Neuronal stem cell (in vitro differentiated cells): Measurements from ENCODE around the gene NRM.

Experiments used
- DNase-seq: peaks from one replicate; pipeline ENCODE4 v3.0.0-alpha.2; 2013; ENCODE audit warnings: low spot score
- H2AFZ ChIP-seq: one replicate; pipeline ENCODE4 v1.6.1; 2013; ENCODE audit warnings: mild to moderate bottlenecking, low read length, inconsistent platforms
- H2AK5ac ChIP-seq: 2 replicates; pipeline ENCODE4 v1.6.1; 2013; ENCODE audit warnings: low read depth, mild to moderate bottlenecking, inconsistent platforms, low read length, moderate library complexity, mixed read lengths
- H2BK120ac ChIP-seq: 2 replicates; pipeline ENCODE4 v1.6.1; 2013; ENCODE audit warnings: low read depth, mild to moderate bottlenecking, inconsistent platforms, low read length, moderate library complexity, mixed read lengths
- H2BK12ac ChIP-seq: one replicate; pipeline ENCODE4 v1.6.1; 2013; ENCODE audit warnings: low read length, inconsistent platforms
- H2BK15ac ChIP-seq: 2 replicates; pipeline ENCODE4 v1.6.1; 2013; ENCODE audit warnings: mild to moderate bottlenecking, low read length, inconsistent platforms, mixed read lengths
- H2BK5ac ChIP-seq: one replicate; pipeline ENCODE4 v1.6.1; 2013; ENCODE audit warnings: inconsistent platforms, mild to moderate bottlenecking, low read length, moderate library complexity
- H3K14ac ChIP-seq: one replicate; pipeline ENCODE4 v1.6.1; 2013; ENCODE audit warnings: low read length, inconsistent platforms
- H3K18ac ChIP-seq: 2 replicates; pipeline ENCODE4 v1.6.1; 2013; ENCODE audit warnings: low read length, inconsistent platforms
- H3K23ac ChIP-seq: 2 replicates; pipeline ENCODE4 v1.6.1; 2013; ENCODE audit warnings: low read depth, mild to moderate bottlenecking, mixed read lengths, low read length, inconsistent platforms; ENCODE audit not compliant: poor library complexity
- H3K27ac ChIP-seq: replicated peaks from 3 replicates; pipeline ENCODE4 v1.5.1; 2013; ENCODE audit warnings: low read length, inconsistent platforms
- H3K27me3 ChIP-seq, 3 experiments: 2 replicates each; pipeline ENCODE4 v1.6.1; 2013; ENCODE audit warnings: low read length in 3 of 3, mild to moderate bottlenecking in 2 of 3, inconsistent platforms in 1 of 3, low read depth in 1 of 3, mixed read lengths in 1 of 3, moderate library complexity in 1 of 3; ENCODE audit not compliant: control insufficient read depth in 3 of 3, insufficient read depth in 3 of 3
- H3K36me3 ChIP-seq, 2 donors: replicated peaks in 1 of 2; 2 replicates each; pipeline ENCODE4 v1.6.1; 2013; ENCODE audit warnings: low read length in 2 of 2; ENCODE audit not compliant: control insufficient read depth in 2 of 2, insufficient read depth in 2 of 2
- H3K4ac ChIP-seq: 2 replicates; pipeline ENCODE4 v1.6.1; 2013; ENCODE audit warnings: inconsistent platforms, mild to moderate bottlenecking, low read length, moderate library complexity
- H3K4me1 ChIP-seq, 2 donors: 1 replicate in 1 of 2; 2 replicates in 1 of 2; pipeline ENCODE4 v1.6.1; 2013; ENCODE audit warnings: low read length in 2 of 2, low read depth in 1 of 2; ENCODE audit not compliant: control insufficient read depth in 2 of 2, insufficient read depth in 1 of 2
- H3K4me2 ChIP-seq: one replicate; pipeline ENCODE4 v1.6.1; 2013; ENCODE audit warnings: mild to moderate bottlenecking, low read length, inconsistent platforms; ENCODE audit not compliant: insufficient read depth, poor library complexity, severe bottlenecking
- H3K4me3 ChIP-seq, 2 donors: 2 replicates each; pipeline ENCODE4 v1.5.1; 2013; ENCODE audit warnings: low read length in 2 of 2, mild to moderate bottlenecking in 2 of 2, inconsistent platforms in 1 of 2, moderate library complexity in 1 of 2
- H3K79me1 ChIP-seq: one replicate; pipeline ENCODE4 v1.6.1; 2013; ENCODE audit warnings: low read depth, mild to moderate bottlenecking, inconsistent platforms, low read length, moderate library complexity
- H3K9ac ChIP-seq: one replicate; pipeline ENCODE4 v1.6.1; 2013; ENCODE audit warnings: mild to moderate bottlenecking, low read depth, low read length, inconsistent platforms; ENCODE audit not compliant: poor library complexity
- H3K9me3 ChIP-seq, 2 donors: replicated peaks in 1 of 2; 2 replicates each; pipeline versions ENCODE3 to v1.6.1; 2013; ENCODE audit warnings: low read length in 2 of 2, mild to moderate bottlenecking in 2 of 2, inconsistent platforms in 1 of 2, low read depth in 1 of 2, mixed read lengths in 1 of 2, moderate library complexity in 1 of 2; ENCODE audit not compliant: control insufficient read depth in 2 of 2, insufficient read depth in 1 of 2
- H4K8ac ChIP-seq: one replicate; pipeline ENCODE4 v1.6.1; 2013; ENCODE audit warnings: low read depth, mild to moderate bottlenecking, inconsistent platforms, low read length, moderate library complexity
- H4K91ac ChIP-seq: one replicate; pipeline ENCODE4 v1.6.1; 2013; ENCODE audit warnings: low read length, low read depth, mild to moderate bottlenecking, inconsistent platforms; ENCODE audit not compliant: poor library complexity
- WGBS, 2 donors: extraction: QIAGEN DNeasy Blood & Tissue Kit; methylation state at CpG; one replicate each; pipeline ENCODE4 v1.1.7; 2013; ENCODE audit warnings: missing lambda C conversion rate in 2 of 2, mixed read lengths in 1 of 2; ENCODE audit not compliant: insufficient read length in 2 of 2, insufficient replicate concordance in 1 of 2; ENCODE audit errors: extremely low coverage in 2 of 2; 5-methylcytosine and 5-hydroxymethylcytosine counted together

The NRM gene

DNA sequence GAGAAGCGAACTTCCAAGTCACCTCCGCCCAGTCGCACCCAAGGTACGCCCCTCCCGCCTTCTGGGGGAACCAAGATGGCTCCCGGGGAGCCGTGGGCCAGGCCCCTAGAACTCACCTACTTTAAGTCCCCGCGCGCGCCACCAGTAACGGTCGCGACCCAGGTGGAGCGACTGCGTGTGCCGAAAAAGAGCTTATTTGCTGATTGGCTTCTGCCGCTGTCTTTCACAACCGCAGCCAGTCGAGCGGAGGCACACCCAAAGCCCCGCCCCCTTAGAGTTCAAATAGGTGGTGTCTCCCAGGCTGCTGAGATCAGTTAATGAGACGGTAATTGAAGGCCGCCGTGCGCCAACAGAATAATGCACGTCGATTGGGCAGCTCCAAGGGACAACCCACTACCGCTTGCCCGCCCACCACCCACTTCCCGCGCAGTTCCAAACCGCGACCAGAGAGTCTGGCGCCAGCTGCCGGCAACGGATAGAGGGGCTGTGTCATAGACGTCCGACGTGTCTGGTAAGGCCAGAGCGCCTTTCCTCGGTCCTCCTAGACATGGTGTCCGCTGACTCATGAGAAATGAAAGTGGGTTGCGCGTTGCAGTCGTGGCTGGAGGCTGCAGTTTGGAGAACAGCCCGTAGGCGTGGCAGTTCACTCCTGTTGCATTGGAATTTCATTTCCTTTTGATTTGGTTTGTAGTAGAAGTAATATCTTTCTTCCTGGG is 26.5 kb upstream of the NRM start, which contains the start of gene MDC1:
MDC1 (minus strand) TSS at position 153 of the 716 bp plus-strand sequence. CDS start 2,106 bp downstream, outside the sequence.
- no peaks in the 10 kb centered on the region for H3K79me1 ChIP-seq
- no peak within 1 kb of the TSS for H2BK5ac ChIP-seq
- H3K36me3 ChIP-seq = peaks cover 27 to 38% of the 10 kb centered on the region in 2 donors
- no peak within 1 kb of the TSS for H3K14ac ChIP-seq
- H2BK15ac ChIP-seq = no peak within 1 kb of the TSS
- peak within 1 kb of the TSS; percentile 62 to 88 for H3K4me3 ChIP-seq
- peak within 1 kb of the TSS; percentile 83 for H3K9ac ChIP-seq
- H3K23ac ChIP-seq = peak within 1 kb of the TSS; percentile 94
- peak; percentile 99 for DNase-seq
- peak within 1 kb of the TSS; percentile 85 for H3K27ac ChIP-seq
- peak within 1 kb of the TSS; percentile 72 for H3K4me2 ChIP-seq
- no peak within 1 kb of the TSS for H2BK12ac ChIP-seq
- no peak within 1 kb of the TSS for H3K4ac ChIP-seq
- H2BK120ac ChIP-seq = no peak within 1 kb of the TSS
- no peak within 1 kb of the TSS for H2AK5ac ChIP-seq
- no peak within 1 kb of the TSS for H4K8ac ChIP-seq
- peaks cover 4 to 15% of the 10 kb centered on the region in 2 donors for H3K4me1 ChIP-seq
- no peak within 1 kb of the TSS for H4K91ac ChIP-seq
- no peaks in the 10 kb centered on the region for H3K9me3 ChIP-seq
- no peaks in the 10 kb centered on the region for H3K27me3 ChIP-seq
- peak within 1 kb of the TSS; percentile 80 for H2AFZ ChIP-seq
- no CpG with 5 or more reads among the region's 48 CpGs for WGBS, 2 donors
- peak within 1 kb of the TSS; percentile 80 for H3K18ac ChIP-seq

DNA sequence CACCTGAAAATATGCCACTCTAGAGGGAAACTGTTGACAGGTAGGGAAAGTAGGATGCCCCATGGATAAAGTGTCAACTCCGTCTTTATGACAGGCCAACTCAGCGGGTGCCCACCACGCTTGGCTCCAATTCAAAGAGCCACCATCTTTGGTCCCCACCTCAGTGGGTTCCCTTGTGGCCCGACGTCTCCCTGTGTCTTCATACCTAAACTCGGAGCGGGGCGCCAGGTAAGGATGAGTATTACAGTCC is 26.0 kb upstream of the NRM start:
- no peak for DNase-seq
- H4K91ac ChIP-seq = no peak overlapping the region
- no peak overlapping the region for H3K14ac ChIP-seq
- no peak overlapping the region for H3K4ac ChIP-seq
- H2AK5ac ChIP-seq = no peak overlapping the region
- peaks cover 30 to 38% of the 10 kb centered on the region in 2 donors for H3K36me3 ChIP-seq
- H3K4me3 ChIP-seq = peak overlapping the region; percentile 62 to 88
- peak overlapping the region; percentile 80 for H2AFZ ChIP-seq
- H3K18ac ChIP-seq = peak overlapping the region; percentile 80
- peak overlapping the region; percentile 50 for H3K9ac ChIP-seq
- WGBS, 2 donors = no CpG with 5 or more reads among the region's 8 CpGs
- H3K27ac ChIP-seq = peak overlapping the region; percentile 85
- no peak overlapping the region for H3K23ac ChIP-seq
- H2BK120ac ChIP-seq = no peak overlapping the region
- H3K4me1 ChIP-seq = peaks cover 4 to 15% of the 10 kb centered on the region in 2 donors
- no peak overlapping the region for H4K8ac ChIP-seq
- no peak overlapping the region for H2BK5ac ChIP-seq
- H2BK12ac ChIP-seq = no peak overlapping the region
- H3K4me2 ChIP-seq = peak overlapping the region; percentile 72
- no peak overlapping the region for H2BK15ac ChIP-seq
- no peaks in the 10 kb centered on the region for H3K9me3 ChIP-seq
- no peaks in the 10 kb centered on the region for H3K79me1 ChIP-seq
- H3K27me3 ChIP-seq = no peaks in the 10 kb centered on the region

DNA sequence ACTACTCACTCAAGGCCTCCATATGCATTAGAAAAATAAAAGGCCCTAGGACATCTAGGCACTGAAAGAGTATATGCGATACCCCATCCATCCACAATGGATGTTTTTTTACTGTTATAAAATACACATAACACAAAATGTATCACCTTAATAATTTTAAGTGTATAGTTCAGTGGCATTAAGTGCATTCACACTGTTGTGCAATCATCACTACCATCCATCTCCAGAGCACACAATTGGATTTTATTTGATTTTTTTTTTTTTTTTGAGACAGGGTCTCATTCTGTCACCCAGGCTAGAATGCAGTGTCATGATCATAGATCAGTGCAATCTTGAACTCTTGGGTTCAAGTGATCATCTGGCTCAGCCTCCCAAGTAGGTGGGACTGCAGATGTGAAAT is 23.5 kb upstream of the NRM start:
- no peak overlapping the region for H4K91ac ChIP-seq
- H3K4me2 ChIP-seq = no peak overlapping the region
- no peak overlapping the region for H3K23ac ChIP-seq
- no peak overlapping the region for H2BK12ac ChIP-seq
- no peak overlapping the region for H2BK15ac ChIP-seq
- H2AFZ ChIP-seq = no peak overlapping the region
- H3K14ac ChIP-seq = no peak overlapping the region
- no peak overlapping the region for H3K9ac ChIP-seq
- H3K9me3 ChIP-seq = no peaks in the 10 kb centered on the region
- no peak overlapping the region for H2BK120ac ChIP-seq
- no peak overlapping the region for H3K27ac ChIP-seq
- H3K4me1 ChIP-seq = peaks cover 4 to 13% of the 10 kb centered on the region in 2 donors
- H3K18ac ChIP-seq = no peak overlapping the region
- no peak overlapping the region for H2BK5ac ChIP-seq
- H2AK5ac ChIP-seq = no peak overlapping the region
- no peak for DNase-seq
- H3K79me1 ChIP-seq = no peaks in the 10 kb centered on the region
- H4K8ac ChIP-seq = no peak overlapping the region
- H3K4me3 ChIP-seq = no peak overlapping the region
- no peak overlapping the region for H3K4ac ChIP-seq
- WGBS, 2 donors = no CpG with 5 or more reads among the region's 1 CpG
- peaks cover 40 to 60% of the 10 kb centered on the region in 2 donors for H3K36me3 ChIP-seq
- no peaks in the 10 kb centered on the region for H3K27me3 ChIP-seq

DNA sequence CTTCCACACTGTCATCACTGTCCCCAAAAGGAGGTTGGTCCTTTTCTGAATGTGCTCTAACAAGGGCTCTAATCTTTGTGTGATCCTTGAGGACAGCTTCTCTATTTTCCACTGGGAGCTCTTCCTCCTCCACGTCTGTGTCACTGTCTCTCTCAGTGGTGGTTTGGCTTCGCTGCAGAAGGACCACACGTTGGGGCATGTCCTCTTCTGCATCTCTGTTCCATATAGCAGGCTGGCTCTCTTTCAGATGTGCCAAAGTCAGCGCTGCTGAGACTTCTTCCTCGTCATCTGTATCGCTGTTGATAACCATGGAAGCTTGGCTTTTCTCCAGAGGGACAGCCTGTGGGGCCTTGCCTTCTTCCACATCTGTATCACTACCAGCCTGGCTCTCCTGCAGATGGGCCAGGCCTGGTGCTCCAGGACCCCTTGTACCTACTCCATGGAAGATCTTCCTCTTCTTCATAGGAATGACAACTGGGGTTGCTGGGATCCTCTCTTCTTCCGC is 21.7 kb upstream of the NRM start:
- peaks cover 4 to 6% of the 10 kb centered on the region in 2 donors for H3K4me1 ChIP-seq
- H3K4me2 ChIP-seq = no peak overlapping the region
- no peak overlapping the region for H2BK15ac ChIP-seq
- no peak overlapping the region for H2BK5ac ChIP-seq
- H2BK12ac ChIP-seq = no peak overlapping the region
- no CpG with 5 or more reads among the region's 7 CpGs for WGBS, 2 donors
- H3K9me3 ChIP-seq = no peaks in the 10 kb centered on the region
- no peak overlapping the region for H4K8ac ChIP-seq
- H3K23ac ChIP-seq = no peak overlapping the region
- no peak overlapping the region for H2AFZ ChIP-seq
- no peak overlapping the region for H3K18ac ChIP-seq
- H2BK120ac ChIP-seq = no peak overlapping the region
- DNase-seq = no peak
- H3K4me3 ChIP-seq = no peak overlapping the region
- H3K4ac ChIP-seq = no peak overlapping the region
- H3K14ac ChIP-seq = no peak overlapping the region
- peaks cover 45 to 77% of the 10 kb centered on the region in 2 donors for H3K36me3 ChIP-seq
- H3K79me1 ChIP-seq = no peaks in the 10 kb centered on the region
- no peaks in the 10 kb centered on the region for H3K27me3 ChIP-seq
- no peak overlapping the region for H2AK5ac ChIP-seq
- H3K9ac ChIP-seq = no peak overlapping the region
- no peak overlapping the region for H3K27ac ChIP-seq
- H4K91ac ChIP-seq = no peak overlapping the region
